H7 (cell line): Measurements from ENCODE around the gene PNKP. TPM values are rescaled to one million over a fixed set of nuclear protein-coding genes. Genes with fewer than 3 reads are reported as not detected.

ENCODE experiments used
- DNase-seq: peaks from one replicate; pipeline ENCODE4 v3.0.0; 2012
- H3K27me3 ChIP-seq: 2 replicates; pipeline ENCODE4 v1.6.0; 2011; ENCODE audit warnings: mild to moderate bottlenecking, low read length; ENCODE audit not compliant: control insufficient read depth, insufficient read depth
- H3K36me3 ChIP-seq: replicated peaks from 2 replicates; pipeline ENCODE4 v1.5.1; 2011; ENCODE audit warnings: low read length; ENCODE audit not compliant: control insufficient read depth, insufficient read depth
- H3K4me3 ChIP-seq: 2 replicates; pipeline ENCODE4 v1.5.1; 2011; ENCODE audit warnings: low read depth, mild to moderate bottlenecking, control low read depth, low read length, moderate library complexity; ENCODE audit not compliant: insufficient read depth
- total RNA-seq: library from RNA; depleted of rRNA; stranded (reverse); fragments of >200 nt; shearing (Covaris generic); gene quantifications from 2 replicates; pipeline ENCODE4 v1.2.3, GENCODE V29; 2014

PNKP gene
- total RNA-seq, 1 experiment from 2014 or later: 76.2 TPM

DNA sequence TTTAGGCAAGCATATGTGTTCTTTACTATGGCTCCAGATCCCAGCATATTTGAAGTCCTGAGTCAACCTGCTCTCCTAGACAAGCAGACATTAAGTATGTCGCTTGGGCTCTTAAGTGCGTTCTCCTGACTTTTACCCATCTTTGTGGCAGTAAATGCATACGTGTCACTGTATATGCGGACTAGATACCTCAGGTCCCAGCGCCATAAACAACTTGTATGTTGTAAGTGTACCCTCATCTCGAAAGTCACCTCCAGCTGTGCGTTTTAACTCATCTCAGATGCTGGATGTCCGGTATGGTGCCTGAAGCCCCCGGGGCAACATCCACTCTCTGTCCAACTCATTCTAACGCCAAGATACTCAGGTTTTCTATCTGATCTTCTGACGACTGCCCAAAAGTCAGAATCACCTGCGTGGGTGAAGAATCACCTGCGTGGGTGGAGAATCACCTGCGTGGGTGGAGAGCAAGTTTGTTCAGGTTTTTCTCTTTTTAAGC, 14.7 kb downstream of the PNKP start:
- peaks cover 14% of the 10 kb centered on the region for H3K36me3 ChIP-seq
- no peaks in the 10 kb centered on the region for H3K27me3 ChIP-seq
- DNase-seq: no peak
- no peak overlapping the region for H3K4me3 ChIP-seq

DNA sequence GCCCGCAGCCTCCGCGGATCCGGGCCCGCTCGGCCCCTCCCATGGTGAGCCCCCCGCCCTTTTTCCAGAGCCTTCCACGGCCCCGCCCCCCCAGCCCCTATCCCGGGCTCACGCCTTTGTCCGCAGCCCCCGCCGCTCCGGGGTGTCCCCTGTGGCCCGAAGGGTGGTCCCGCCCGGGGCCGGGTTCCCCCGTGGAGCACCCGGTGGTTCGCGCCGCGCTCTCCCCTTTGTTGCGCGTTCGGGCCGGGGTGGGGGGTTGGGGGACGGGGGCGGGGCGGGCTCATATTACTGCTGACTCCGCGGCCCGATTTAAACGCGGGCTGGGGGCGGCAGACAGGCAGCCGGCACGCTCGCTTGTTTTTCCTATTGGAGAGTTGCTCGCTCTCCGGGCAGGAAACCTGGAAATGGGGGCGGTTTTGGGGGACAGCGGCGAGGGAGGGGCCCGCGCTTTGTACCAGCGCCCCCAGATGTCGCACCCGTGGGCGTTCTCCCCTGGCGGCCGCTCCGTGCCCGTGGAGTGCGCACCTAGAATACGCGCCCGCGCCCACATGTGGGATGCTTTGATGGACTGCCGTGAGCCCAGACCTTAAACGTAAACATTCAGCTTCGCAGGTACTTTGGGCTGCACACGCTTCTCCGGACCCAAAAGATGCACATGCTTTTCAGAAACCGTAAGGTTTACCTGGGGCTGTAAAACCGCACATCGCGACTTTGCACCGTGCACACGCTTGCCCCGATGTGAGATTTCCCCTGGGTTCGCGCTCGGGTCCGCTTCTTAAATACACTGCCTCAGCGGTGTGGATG, 15.7 kb downstream of the PNKP start:
- Histone ChIP-seq H3K4me3 (peak overlapping the region; percentile 48), H3K27me3 (no peaks in the 10 kb centered on the region), H3K36me3 (peaks cover 12% of the 10 kb centered on the region)
- DNase-seq: peak; percentile 97

DNA sequence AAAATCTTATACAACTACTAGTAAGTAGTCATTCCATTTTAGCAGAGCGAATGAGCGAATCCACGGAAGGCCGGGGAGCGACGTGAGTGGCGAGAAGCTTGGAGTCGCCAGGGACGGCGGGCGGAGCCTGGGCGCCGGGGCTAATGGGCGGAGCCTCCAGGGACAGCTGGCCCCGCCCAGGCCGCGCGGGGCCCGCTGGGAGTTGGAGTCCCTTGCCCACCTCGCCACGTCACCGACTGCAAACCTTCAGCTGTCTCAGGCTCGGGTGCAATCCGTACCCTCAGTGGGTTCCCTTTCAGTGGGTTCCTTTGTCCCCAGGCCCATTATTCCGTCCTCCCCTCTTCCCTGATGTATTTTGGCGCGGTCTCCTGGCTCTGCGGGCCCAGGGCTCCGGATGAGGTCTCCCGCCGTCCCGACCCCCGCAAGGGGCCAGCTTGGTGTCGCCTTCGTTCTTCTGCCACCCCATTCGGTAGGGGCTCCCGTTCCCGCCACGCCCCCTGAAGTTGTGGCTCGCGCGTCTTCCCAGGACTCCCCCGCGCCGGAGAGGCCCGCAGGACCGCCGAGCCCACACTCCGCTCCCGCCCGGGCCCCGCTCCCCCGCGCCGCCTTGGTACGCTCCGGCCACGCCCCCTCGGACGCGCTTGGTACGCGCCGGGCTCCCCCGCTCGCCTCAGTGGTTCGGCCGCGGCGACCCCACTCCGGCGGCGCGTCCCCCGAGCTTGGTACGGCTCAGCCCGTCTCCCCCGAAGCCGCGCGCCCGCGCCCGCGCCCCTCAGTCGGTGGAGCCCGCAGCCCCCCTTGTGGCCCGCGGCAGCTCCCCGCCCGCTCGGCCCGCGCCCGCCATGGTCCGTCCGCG, 16.7 kb downstream of the PNKP start, which contains the start of gene PTOV1:
Gene PTOV1, plus strand, starts transcription at position 673 of the 856 bp plus-strand sequence.
- DNase-seq: peak; percentile 100
- Histone ChIP-seq H3K4me3 (peak within 1 kb of the TSS; percentile 48), H3K27me3 (no peaks in the 10 kb centered on the region), H3K36me3 (peaks cover 11% of the 10 kb centered on the region)

DNA sequence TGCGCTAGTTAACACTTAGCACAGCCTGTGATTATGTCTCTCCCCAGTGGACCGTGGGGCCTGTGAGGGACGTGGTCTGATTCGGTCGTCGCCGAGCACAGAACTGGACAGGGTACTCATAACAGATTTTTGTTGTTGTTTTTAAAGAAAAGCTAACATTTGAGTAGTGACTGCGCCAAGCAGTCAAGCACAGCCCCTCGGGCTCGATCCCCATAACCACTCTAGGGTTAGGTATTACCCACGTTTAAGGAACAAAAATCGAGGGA, 17.2 kb downstream of the PNKP start:
- Histone ChIP-seq H3K36me3 (peaks cover 8% of the 10 kb centered on the region), H3K4me3 (peak overlapping the region; percentile 48), H3K27me3 (no peaks in the 10 kb centered on the region)
- DNase-seq: no peak

DNA sequence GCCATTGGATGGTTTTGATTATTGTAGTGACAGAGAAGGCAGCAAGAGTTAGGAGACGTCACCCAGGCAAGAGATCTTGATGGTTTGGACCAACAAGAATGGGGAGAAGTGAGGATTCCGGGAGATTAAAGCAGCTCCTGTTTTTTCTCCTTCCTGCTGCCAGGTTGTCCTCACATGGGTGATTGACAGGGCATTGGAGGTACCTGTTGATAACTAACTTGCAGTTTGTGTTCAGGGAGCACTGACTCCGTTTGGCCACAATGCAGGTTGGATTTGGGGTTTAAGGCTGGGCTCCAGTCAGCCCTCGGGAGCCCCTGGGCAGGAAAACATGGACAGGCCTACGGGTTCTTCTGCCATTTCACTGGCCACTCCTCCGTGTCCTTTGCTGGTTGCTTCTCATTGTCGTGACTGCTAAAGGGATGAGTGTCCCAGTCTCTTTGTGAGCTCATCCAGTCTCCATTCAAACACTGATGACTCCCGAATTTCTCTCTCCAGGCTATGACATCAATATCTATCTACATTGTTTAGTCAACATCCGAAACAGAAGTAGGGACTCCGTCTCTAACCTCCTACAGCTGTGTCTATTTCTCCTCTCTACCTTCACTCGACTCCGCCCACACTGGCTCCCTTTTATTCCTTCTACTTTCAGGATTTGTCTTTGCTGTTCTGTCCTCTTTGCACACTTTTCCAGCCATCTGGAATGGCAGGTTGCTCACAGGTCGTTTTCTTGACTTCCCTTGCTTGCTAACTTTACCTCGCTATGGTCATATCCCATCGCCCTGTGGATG, 17.7 kb downstream of the PNKP start:
- peak overlapping the region; percentile 48; the same call in 1 of the 2 replicates for H3K4me3 ChIP-seq

DNA sequence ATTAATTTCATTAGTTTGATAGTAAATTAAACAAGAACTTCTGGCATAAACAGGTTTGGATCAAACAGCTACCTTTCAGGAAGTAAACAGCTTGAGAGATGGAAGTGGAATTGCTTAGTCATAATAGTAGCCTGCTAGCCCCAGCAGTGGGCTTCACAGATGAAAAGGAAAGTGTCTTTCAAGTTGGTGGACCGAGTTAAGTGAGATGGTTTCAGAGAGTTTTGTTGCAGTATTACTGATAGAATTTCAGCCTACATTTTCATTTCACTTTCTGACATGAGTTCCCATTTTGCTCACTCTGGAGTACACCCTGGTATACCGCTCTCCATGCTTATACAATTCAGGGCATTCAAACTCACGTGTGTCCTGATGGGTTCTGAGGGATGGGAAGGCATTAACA, 18.4 kb downstream of the PNKP start:
- Histone ChIP-seq H3K4me3 (no peak overlapping the region), H3K36me3 (peaks cover 6% of the 10 kb centered on the region), H3K27me3 (no peaks in the 10 kb centered on the region)
- no peak for DNase-seq

More for the DNA sequence above, 17.7 kb downstream of the PNKP start:
- DNase-seq: no peak
- no peaks in the 10 kb centered on the region for H3K27me3 ChIP-seq
- peaks cover 6% of the 10 kb centered on the region for H3K36me3 ChIP-seq

DNA sequence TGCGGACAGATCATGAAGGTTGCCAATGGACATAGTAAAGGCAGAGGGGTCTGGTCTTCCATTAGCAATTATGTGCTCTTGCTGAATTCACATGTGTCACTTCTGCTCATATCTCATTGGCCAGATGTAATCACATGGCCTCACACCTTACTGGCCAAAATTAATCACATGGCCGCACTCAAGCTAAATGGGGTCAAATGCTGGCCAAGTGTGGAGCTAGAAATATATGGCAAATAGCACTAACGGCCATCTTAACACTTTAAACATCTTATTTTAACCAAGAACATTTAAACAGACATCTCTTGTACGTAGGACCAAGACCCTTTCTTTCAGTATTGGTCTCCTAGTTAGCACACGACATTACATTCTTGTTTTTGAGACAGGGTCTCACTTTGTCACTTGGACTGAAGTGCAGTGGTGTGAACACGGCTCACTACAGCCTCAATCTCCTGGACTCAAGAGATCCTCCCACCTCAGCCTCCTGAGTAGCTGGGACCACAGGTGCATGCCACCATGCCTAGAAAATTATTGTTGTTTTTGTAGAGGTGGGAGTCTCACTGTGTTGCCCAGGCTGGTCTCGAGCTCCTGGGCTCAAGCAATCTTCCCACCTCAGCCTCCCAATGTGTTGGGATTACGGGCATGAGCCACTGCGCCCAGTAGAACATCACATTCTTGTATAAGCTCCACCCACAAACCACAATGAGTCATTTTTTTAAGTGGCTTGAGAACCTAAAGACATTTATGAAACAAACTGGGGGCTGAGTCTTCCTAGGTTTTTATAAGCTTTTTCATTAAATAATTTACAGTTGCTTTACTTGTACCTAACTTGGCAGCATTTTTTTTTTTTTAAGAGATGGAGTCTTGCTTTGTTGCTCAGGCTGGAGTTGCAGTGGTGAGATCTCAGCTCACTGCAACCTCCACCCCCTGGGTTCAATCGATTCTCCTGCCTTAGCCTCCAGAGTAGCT, 19.4 kb downstream of the PNKP start:
- Histone ChIP-seq H3K27me3 (no peaks in the 10 kb centered on the region), H3K36me3 (peaks cover 4% of the 10 kb centered on the region), H3K4me3 (no peak overlapping the region)
- DNase-seq: no peak

DNA sequence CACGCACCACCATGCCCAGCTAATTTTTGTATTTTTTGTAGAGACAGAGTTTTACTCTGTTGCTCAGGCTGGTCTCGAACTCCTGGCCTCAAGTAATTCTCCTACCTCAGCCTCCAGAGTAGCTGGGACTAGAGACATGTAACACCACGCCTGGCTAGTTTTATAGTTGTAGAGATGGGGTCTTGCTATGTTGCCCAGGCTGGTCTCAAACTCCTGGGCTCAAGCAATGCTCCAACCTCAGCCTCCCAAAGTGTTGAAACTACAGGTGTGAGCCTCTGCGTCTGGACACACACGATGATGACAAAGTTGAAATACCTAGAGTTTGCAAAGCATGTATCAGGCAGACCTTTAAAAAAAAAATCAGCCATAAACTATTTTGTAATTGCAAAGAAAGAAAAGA, 21.0 kb downstream of the PNKP start:
- Histone ChIP-seq H3K36me3 (no peaks in the 10 kb centered on the region), H3K27me3 (no peaks in the 10 kb centered on the region), H3K4me3 (no peak overlapping the region)
- DNase-seq: no peak

DNA sequence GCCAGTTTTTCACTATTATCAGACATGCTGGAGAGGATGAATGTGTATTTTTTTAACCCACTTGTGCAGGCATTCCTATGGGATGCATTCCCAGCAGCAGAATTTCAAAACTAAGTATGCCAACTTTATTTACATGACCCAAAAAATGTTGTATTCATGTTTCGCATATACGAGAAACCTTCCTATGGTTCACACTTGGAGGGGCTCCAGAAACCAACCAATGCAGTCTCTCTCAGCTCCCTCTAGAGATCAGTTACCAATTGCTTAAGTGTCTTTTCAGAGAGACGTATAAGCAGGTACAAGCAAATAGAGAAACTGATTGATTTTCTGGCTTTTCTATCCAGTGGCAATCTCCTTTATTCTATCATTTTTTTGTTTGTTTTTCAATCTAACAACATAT, 22.0 kb downstream of the PNKP start:
- no peaks in the 10 kb centered on the region; the same call in 1 of the 2 replicates for H3K36me3 ChIP-seq
- peak; percentile 46 for DNase-seq
- H3K4me3 ChIP-seq: no peak overlapping the region
- H3K27me3 ChIP-seq: no peaks in the 10 kb centered on the region

DNA sequence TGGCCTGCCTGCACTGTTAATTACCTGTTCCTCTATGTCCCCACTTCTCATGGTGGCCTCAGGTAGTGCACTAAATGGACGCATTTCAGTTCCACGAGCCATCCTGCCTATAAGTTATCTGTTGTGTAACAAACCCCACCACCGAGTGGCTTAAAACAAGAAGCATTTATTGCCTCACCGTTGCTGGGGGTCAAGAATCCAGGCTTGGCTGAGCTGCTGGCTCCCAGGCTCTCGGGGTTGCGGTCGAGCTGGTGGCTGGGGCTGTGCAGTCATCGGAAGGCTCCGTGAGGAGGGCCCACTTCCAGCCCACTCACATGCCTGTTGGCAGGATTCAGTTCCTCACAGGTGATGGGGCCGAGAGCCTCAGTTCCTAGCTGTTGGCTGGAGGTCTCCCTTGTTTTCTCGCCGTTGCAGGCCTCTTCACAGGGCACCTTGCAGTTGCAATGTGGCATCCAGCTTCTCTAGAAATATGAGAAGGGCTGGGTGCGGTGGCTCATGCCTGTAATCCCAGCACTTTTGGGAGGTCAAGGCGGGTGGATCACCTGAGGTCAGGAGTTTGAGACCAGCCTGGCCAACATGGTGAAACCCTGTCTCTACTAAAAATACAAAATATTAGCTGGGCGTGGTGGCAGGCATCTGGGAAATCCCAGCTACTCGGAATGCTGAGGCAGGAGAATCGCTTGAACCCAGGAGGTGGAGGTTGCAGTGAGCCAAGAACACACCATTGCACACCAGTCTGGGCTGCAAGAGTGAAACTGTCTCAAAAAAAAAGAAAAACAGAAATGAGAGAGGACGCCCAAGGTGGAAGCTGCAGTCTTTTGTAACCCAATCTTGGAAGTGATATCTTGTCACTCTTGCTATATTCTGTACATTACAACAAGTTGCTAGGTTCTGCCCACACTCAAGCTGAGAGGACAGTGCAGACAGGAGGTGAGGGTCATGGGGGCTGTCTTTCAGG, 23.0 kb downstream of the PNKP start:
- Histone ChIP-seq H3K27me3 (no peaks in the 10 kb centered on the region), H3K36me3 (peaks cover under 1% of the 10 kb centered on the region)

DNA sequence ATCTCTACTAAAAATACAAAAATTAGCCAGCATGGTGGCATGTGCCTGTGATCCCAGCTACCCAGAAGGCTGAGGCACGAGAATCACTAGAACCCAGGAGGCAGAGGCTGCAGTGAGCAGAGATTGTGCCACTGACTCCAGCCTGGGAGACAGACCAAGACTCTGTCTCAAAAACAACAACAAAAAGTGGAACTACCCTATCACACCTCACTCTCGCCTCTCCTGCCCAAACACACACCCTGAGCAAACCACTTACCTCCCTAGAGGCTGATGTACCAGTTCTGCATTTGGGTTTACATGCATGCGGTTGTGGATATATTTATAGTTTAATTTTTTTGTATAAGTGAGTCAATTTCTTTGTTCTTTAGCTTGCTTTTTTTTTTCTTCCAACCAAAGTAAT, 24.1 kb downstream of the PNKP start:
- H3K27me3 ChIP-seq: no peaks in the 10 kb centered on the region
- no peak overlapping the region for H3K4me3 ChIP-seq
- DNase-seq: no peak
- peaks cover 7% of the 10 kb centered on the region for H3K36me3 ChIP-seq

More for the DNA sequence above, 23.0 kb downstream of the PNKP start:
- H3K4me3 ChIP-seq: no peak overlapping the region
- DNase-seq: peak; percentile 30

DNA sequence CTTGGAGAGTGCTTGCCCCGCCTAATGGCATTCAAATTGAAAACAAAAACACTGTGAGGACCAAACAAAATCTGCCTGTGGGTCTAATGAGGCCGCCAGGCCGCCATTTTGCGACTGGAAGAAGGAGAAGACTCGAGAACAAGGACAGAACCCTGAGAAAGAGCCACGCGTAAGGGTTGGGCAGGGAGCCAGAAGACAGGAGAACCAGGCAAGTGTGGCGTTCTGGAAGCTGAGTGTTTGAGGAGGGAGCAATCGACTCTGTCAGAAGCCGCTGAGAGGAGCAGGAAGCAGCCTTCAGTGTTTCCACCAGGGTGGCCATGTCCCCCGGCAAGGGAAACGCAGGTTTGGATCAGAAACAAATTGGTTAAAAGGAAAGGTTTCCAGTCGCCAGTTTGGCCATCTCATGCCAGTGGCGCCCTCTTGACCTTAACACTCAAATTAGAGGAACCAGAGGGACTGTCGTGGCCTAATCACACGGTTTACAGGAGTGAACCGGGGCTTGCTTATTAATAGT, 26.6 kb downstream of the PNKP start:
- Histone ChIP-seq H3K27me3 (no peaks in the 10 kb centered on the region), H3K36me3 (peaks cover 12% of the 10 kb centered on the region), H3K4me3 (no peak overlapping the region)
- peak; percentile 50 for DNase-seq
